Mesothelial cell of epicardium (in vitro differentiated cells): Measurements from ENCODE around the gene GIGYF2. TPM values are rescaled to one million over a fixed set of nuclear protein-coding genes. Genes with fewer than 3 reads are reported as not detected.

Source experiments
- DNase-seq, 2 experiments: peaks; one replicate each; pipeline ENCODE4 v3.0.0; 2021; ENCODE audit warnings: low spot score in 2 of 2; ENCODE audit not compliant: unreplicated experiment in 2 of 2
- H3K27ac Mint-ChIP-seq: 2 replicates; pipeline ENCODE4 v1.8.0; 2021; ENCODE audit warnings: mixed read lengths
- H3K27me3 Mint-ChIP-seq: 2 replicates; pipeline ENCODE4 v1.8.0; 2021; ENCODE audit warnings: low read depth, mixed read lengths
- H3K36me3 Mint-ChIP-seq: 2 replicates; pipeline ENCODE4 v1.8.0; 2021; ENCODE audit warnings: mixed read lengths
- H3K4me1 Mint-ChIP-seq: 2 replicates; pipeline ENCODE4 v1.8.0; 2021; ENCODE audit warnings: mixed read lengths
- H3K4me3 Mint-ChIP-seq: 2 replicates; pipeline ENCODE4 v1.8.0; 2021; ENCODE audit warnings: mild to moderate bottlenecking, moderate library complexity, mixed read lengths
- H3K9me3 Mint-ChIP-seq: 2 replicates; pipeline ENCODE4 v1.8.0; 2021; ENCODE audit warnings: mixed read lengths
- total RNA-seq: library from RNA; stranded (reverse); gene quantifications from 3 replicates; pipeline ENCODE4 v1.2.1, GENCODE V29; 2021
- TF ChIP-seq, protein P1 (sequence below): fragments of 200-600 bp; sonication (generic); IDR thresholded peaks from one replicate; pipeline ENCODE4 v1.5.0; 2021; ENCODE audit warnings: antibody characterized with exemption; ENCODE audit not compliant: unreplicated experiment

Gene GIGYF2
- total RNA-seq, 1 donor from 2014 or later, result 78.8 TPM

DNA sequence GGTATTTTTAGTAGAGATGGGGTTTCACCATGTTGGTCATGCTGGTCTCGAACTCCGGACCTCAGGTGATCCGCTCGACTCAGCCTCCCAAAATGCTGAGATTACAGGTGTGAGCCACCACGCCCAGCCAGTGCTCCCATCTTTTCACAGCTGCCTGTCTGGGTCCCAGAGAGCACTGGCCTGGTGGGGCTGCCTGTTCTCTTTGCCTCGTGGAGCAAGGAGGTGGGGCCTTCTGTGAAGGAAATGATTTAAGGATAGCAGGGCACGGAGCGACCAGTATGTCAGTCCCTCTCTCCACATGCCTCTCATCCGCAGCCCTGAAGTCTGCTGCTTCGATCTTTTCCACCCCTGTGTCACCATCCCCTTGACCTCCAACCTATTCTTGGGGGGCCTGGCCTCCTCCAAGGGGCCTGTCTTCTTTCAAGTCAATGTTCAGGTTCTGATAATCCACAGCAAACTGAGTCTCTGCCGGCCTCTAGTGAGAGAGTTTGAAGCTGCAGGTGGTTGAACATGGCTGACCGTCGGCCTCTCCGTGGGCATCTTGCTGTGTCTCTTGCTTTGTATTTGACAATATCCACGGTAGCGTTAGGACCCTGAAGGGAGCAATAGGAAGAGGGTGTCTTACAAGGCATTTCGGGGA lies 28.2 kb upstream of the GIGYF2 start:
- H3K27ac Mint-ChIP-seq, result no peak overlapping the region

DNA sequence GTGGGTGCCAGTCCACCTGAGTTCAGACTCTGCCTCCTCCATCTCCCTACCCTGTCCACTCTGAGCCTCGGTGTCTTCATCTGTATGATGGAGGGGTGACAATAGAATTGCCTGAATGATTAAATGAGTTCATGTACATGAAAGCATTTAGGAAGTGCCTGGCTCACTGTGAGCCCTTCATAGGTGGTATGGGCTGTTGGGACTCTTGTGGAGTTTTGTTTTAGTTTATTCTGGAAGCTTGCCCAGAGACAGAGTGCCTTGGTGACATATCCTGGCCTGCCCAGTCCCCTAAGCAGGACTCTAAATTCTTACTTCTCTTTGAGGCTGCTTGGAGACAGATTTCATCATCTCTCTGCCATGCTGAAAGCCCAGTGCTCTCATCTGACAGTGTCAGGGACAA lies 24.5 kb upstream of the GIGYF2 start:
- TF ChIP-seq, protein P1, sequence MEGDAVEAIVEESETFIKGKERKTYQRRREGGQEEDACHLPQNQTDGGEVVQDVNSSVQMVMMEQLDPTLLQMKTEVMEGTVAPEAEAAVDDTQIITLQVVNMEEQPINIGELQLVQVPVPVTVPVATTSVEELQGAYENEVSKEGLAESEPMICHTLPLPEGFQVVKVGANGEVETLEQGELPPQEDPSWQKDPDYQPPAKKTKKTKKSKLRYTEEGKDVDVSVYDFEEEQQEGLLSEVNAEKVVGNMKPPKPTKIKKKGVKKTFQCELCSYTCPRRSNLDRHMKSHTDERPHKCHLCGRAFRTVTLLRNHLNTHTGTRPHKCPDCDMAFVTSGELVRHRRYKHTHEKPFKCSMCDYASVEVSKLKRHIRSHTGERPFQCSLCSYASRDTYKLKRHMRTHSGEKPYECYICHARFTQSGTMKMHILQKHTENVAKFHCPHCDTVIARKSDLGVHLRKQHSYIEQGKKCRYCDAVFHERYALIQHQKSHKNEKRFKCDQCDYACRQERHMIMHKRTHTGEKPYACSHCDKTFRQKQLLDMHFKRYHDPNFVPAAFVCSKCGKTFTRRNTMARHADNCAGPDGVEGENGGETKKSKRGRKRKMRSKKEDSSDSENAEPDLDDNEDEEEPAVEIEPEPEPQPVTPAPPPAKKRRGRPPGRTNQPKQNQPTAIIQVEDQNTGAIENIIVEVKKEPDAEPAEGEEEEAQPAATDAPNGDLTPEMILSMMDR, result no peak
- H3K9me3 Mint-ChIP-seq, result no peaks in the 10 kb centered on the region
- H3K27me3 Mint-ChIP-seq, result no peaks in the 10 kb centered on the region
- H3K4me1 Mint-ChIP-seq, result no peaks in the 10 kb centered on the region
- peaks cover 1% of the 10 kb centered on the region for H3K36me3 Mint-ChIP-seq
- no peak overlapping the region for H3K27ac Mint-ChIP-seq
- no peak overlapping the region for H3K4me3 Mint-ChIP-seq
- DNase-seq, result no peak

More for the DNA sequence above, 28.2 kb upstream of the GIGYF2 start:
- Mint-ChIP-seq H3K4me3 (no peak overlapping the region), H3K4me1 (no peaks in the 10 kb centered on the region), H3K27me3 (no peaks in the 10 kb centered on the region), H3K36me3 (no peaks in the 10 kb centered on the region), H3K9me3 (no peaks in the 10 kb centered on the region)
- TF ChIP-seq, protein P1, result no peak
- DNase-seq, result no peak

DNA sequence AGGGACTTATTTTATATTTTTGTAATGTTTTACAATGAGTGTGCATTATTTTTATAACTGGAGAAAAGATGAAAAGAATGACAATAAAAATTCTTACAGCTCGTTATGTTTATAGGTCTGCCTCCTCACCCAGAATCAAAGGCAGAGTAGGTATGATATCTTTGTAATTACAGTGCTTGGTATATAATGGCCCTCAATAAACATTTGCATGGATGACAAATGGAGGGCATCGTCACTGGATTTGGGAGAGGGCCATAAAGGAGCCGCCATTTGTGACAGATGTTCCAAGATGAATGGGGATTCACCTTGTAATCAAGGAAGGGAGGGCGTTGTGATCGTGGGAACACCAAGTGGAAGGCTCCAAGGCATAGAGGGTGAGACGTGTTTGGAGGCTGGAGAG lies 22.6 kb upstream of the GIGYF2 start:
- no peak overlapping the region for H3K4me3 Mint-ChIP-seq
- H3K27me3 Mint-ChIP-seq, result no peaks in the 10 kb centered on the region

DNA sequence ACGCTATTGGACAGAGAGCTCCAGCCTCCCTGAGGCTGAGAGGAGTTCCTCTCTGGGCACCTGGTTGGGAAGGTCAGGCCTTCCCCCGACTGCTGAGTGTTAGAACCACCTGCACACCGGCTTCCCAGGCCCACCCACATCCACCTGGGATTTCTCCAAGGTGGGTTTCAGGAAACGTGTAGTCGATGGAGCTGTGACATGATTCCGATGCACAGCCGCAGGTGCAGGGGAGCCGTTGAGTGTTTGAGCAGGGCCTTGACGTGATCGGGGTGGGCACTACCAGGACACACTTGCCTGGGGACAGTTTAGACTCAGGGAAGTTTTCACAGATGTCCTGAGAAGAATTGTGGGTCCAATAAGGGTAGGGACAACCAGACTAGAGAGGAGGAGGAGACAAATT lies 21.8 kb upstream of the GIGYF2 start:
- H3K4me1 Mint-ChIP-seq, result no peaks in the 10 kb centered on the region
- peaks cover 1% of the 10 kb centered on the region for H3K36me3 Mint-ChIP-seq
- no peaks in the 10 kb centered on the region for H3K9me3 Mint-ChIP-seq
- no peak overlapping the region for H3K27ac Mint-ChIP-seq
- TF ChIP-seq, protein P1, result no peak
- H3K27me3 Mint-ChIP-seq, result no peaks in the 10 kb centered on the region
- H3K4me3 Mint-ChIP-seq, result no peak overlapping the region
- no peak for DNase-seq

More for the DNA sequence above, 22.6 kb upstream of the GIGYF2 start:
- DNase-seq, result no peak
- TF ChIP-seq, protein P1, result no peak
- no peaks in the 10 kb centered on the region for H3K4me1 Mint-ChIP-seq
- no peak overlapping the region for H3K27ac Mint-ChIP-seq
- H3K36me3 Mint-ChIP-seq, result peaks cover 1% of the 10 kb centered on the region
- H3K9me3 Mint-ChIP-seq, result no peaks in the 10 kb centered on the region

DNA sequence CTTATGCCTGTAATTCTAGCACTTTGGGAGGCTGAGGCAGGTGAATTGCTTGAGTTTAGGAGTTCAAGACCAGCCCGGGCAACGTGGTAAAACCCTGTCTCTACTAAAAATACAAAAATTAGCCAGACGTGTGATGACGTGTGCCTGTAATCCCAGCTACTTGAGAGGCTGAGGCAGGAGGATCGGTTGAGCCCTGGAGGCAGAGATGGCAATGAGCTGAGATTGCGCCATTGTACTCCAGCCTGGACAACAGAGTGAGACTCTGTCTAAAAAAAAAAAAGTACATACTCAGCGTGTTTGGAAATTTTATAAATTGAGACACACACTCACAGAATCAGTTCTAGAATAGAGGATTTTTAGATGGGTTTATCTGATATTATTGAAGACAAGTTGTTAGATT lies 17.1 kb upstream of the GIGYF2 start:
- H3K9me3 Mint-ChIP-seq, result no peaks in the 10 kb centered on the region
- H3K4me3 Mint-ChIP-seq, result no peak overlapping the region
- TF ChIP-seq, protein P1, result no peak
- peaks cover 1% of the 10 kb centered on the region for H3K36me3 Mint-ChIP-seq
- no peak overlapping the region for H3K27ac Mint-ChIP-seq
- no peaks in the 10 kb centered on the region for H3K27me3 Mint-ChIP-seq
- H3K4me1 Mint-ChIP-seq, result no peaks in the 10 kb centered on the region
- no peak for DNase-seq
